Transverse colon (tissue), 4 donors: ENCODE measurements around the gene GRM8. TPM values are rescaled to one million over a fixed set of nuclear protein-coding genes. Genes with fewer than 3 reads are reported as not detected.

ENCODE experiments used
- DNase-seq: peaks from one replicate; pipeline ENCODE4 v3.0.0-alpha.2; 2019
- H3K27ac ChIP-seq, 4 donors: fragments of 200-600 bp; sonication (generic); 2 replicates each; pipeline ENCODE4 v1.5.1; 2016 to 2018; ENCODE audit warnings: inconsistent platforms in 4 of 4
- H3K27me3 ChIP-seq: fragments of 200-600 bp; sonication (generic); 2 replicates; pipeline ENCODE4 v1.5.1; 2017; ENCODE audit warnings: inconsistent platforms
- H3K36me3 ChIP-seq, 4 donors: fragments of 200-600 bp; sonication (generic); 2 replicates each; pipeline ENCODE4 v1.5.1; 2017 to 2019; ENCODE audit warnings: inconsistent platforms in 4 of 4
- H3K4me1 ChIP-seq, 4 donors: fragments of 200-600 bp; sonication (generic); 2 replicates each; pipeline ENCODE4 v1.5.1; 2017 to 2020; ENCODE audit warnings: inconsistent platforms in 4 of 4
- H3K4me3 ChIP-seq, 4 donors: fragments of 200-600 bp; sonication (generic); 1 replicate in 1 of 4; 2 replicates in 3 of 4; pipeline versions ENCODE4 v1.5.1 to v1.6.1; 2017 to 2019; ENCODE audit warnings: inconsistent platforms in 4 of 4
- H3K9me3 ChIP-seq, 2 donors: fragments of 200-600 bp; sonication (generic); 2 replicates each; pipeline ENCODE4 v1.5.1; 2017 to 2019; ENCODE audit warnings: inconsistent platforms in 2 of 2
- CTCF ChIP-seq, 5 experiments: fragments of 200-600 bp in 3 of 5; fragments of 450-650 bp in 2 of 5; sonication (generic) in 3 of 5; IDR thresholded peaks; 1 replicate in 2 of 5; 2 replicates in 3 of 5; pipeline ENCODE4 v1.5.1; 2016 to 2017; ENCODE audit warnings: antibody characterized with exemption in 5 of 5, inconsistent platforms in 3 of 5, mild to moderate bottlenecking in 2 of 5, moderate library complexity in 1 of 5
- EP300 ChIP-seq: sonication (generic); formaldehyde crosslinking; IDR thresholded peaks from one replicate; pipeline ENCODE4 v1.6.1; 2017; ENCODE audit warnings: antibody characterized with exemption, low read depth
- POLR2A ChIP-seq: fragments of 450-650 bp; IDR thresholded peaks from one replicate; pipeline ENCODE4 v1.6.1; 2016; ENCODE audit warnings: antibody characterized with exemption, mild to moderate bottlenecking, moderate library complexity
- POLR2AphosphoS5 ChIP-seq, 3 donors: sonication (generic); formaldehyde crosslinking; IDR thresholded peaks; one replicate each; pipeline ENCODE4 v1.6.1; 2016; ENCODE audit warnings: antibody characterized with exemption in 3 of 3
- WGBS, 2 donors: methylation state at CpG; one replicate each; pipeline ENCODE4 v1.1.5; 2018; ENCODE audit warnings: low coverage in 1 of 2; 5-methylcytosine and 5-hydroxymethylcytosine counted together
- in situ Hi-C, 4 donors: fragments of 200-750 bp; cut with MboI; loops; one replicate each; pipeline versions ENCODE4 v1.15.0 to v1.15.1; 2017; ENCODE audit warnings: low sequenced_read_pairs in 3 of 4, low pct_ligation_motif_present in 1 of 4, low pct_unique_long_range_greater_than_20kb in 1 of 4
- intact Hi-C: fragments of 100-400 bp; cut with DNase I; formaldehyde crosslinking; loops from one replicate; pipeline ENCODE4 v1.15.1; 2023; ENCODE audit warnings: low total_unique reads
- total RNA-seq, 4 donors: library from RNA; depleted of rRNA; stranded (reverse); fragments of >200 nt; gene quantifications; one replicate each; pipeline ENCODE4 v1.1.0, GENCODE V29; 2016

GRM8 gene
- total RNA-seq, 4 donors from 2014 or later: 0.68 to 9.7 (median 2.9) TPM

- H3K36me3 ChIP-seq: no peaks in the 10 kb centered on the region
- H3K27ac ChIP-seq: no peak overlapping the region
- in situ Hi-C loops (no loop called here), intact Hi-C loops (no loop called here)
- H3K27me3 ChIP-seq: no peaks in the 10 kb centered on the region
- H3K4me3 ChIP-seq: no peak overlapping the region
- no peak for TF ChIP-seq POLR2AphosphoS5 (IDR thresholded peaks at IDR 0.05)
- TF ChIP-seq EP300: no peak
- TF ChIP-seq POLR2A: no peak
- TF ChIP-seq CTCF (IDR thresholded peaks at IDR 0.05): no peak
- DNase-seq: no peak
- H3K4me1 ChIP-seq: no peaks in the 10 kb centered on the region
- H3K9me3 ChIP-seq: no peaks in the 10 kb centered on the region
- 79 to 86% methylated on average over 1 of the region's 1 CpG for WGBS, 2 donors
Observed at GRCh38 chr7:127187740-127188139, 65.0 kb downstream of the GRM8 start.

GRCh38 chr7:127186686-127187085 lies 66.1 kb downstream of the GRM8 start:
- Histone ChIP-seq H3K4me3 (no peak overlapping the region), H3K36me3 (no peaks in the 10 kb centered on the region), H3K27me3 (no peaks in the 10 kb centered on the region), H3K27ac (no peak overlapping the region), H3K9me3 (no peaks in the 10 kb centered on the region), H3K4me1 (no peaks in the 10 kb centered on the region)
- in situ Hi-C loops: no loop called here
- no peak for DNase-seq
- WGBS, 2 donors: 33 to 60% methylated on average over 1 of the region's 1 CpG
- intact Hi-C loops: no loop called here
- TF ChIP-seq POLR2A (no peak), CTCF (IDR thresholded peaks at IDR 0.05) (no peak), EP300 (no peak), POLR2AphosphoS5 (IDR thresholded peaks at IDR 0.05) (no peak)

- in situ Hi-C loops (no loop called here), intact Hi-C loops (no loop called here)
- TF ChIP-seq CTCF (IDR thresholded peaks at IDR 0.05) (no peak), EP300 (no peak), POLR2AphosphoS5 (IDR thresholded peaks at IDR 0.05) (no peak)
- Histone ChIP-seq H3K27ac (no peak overlapping the region), H3K36me3 (no peaks in the 10 kb centered on the region), H3K9me3 (peaks cover 0 to 3% of the 10 kb centered on the region in 2 donors), H3K4me1 (no peaks in the 10 kb centered on the region), H3K4me3 (no peak overlapping the region), H3K27me3 (no peaks in the 10 kb centered on the region)
- DNase-seq: no peak
Observed at GRCh38 chr7:127177156-127177555, 75.6 kb downstream of the GRM8 start.

GRCh38 chr7:127162366-127162765 lies 90.4 kb downstream of the GRM8 start:
- intact Hi-C loops (no loop called here), in situ Hi-C loops (no loop called here)
- no peak for DNase-seq
- no peak overlapping the region for H3K4me3 ChIP-seq
- H3K27ac ChIP-seq: no peak overlapping the region
- TF ChIP-seq POLR2AphosphoS5 (IDR thresholded peaks at IDR 0.05): no peak
- TF ChIP-seq CTCF (IDR thresholded peaks at IDR 0.05): no peak
- TF ChIP-seq EP300: no peak
- TF ChIP-seq POLR2A: no peak
- H3K4me1 ChIP-seq: no peaks in the 10 kb centered on the region
- H3K36me3 ChIP-seq: no peaks in the 10 kb centered on the region
- WGBS, 2 donors: 51% methylated on average over 2 of the region's 2 CpGs; no CpG with 5 or more reads in 1 of the 2 donors
- H3K27me3 ChIP-seq: no peaks in the 10 kb centered on the region
- H3K9me3 ChIP-seq: no peaks in the 10 kb centered on the region
